HL-60/S4 treated with phorbol 12-myristate 13-acetate at 8.2 ng/mL for 4 days and 3 days (cell line): ENCODE results near the gene PANK1.
"Not testable (repeated sequence)": the region's sequence is repeated elsewhere in the genome, so short reads cannot be mapped to it uniquely, and the experiment has no call there.

Experiments
- in situ Hi-C: fragments of 300-500 bp; cut with MboI; formaldehyde crosslinking; loops from 2 replicates; pipeline ENCODE4 v1.15.0; 2022; ENCODE audit warnings: low sequenced_read_pairs

The PANK1 gene

DNA sequence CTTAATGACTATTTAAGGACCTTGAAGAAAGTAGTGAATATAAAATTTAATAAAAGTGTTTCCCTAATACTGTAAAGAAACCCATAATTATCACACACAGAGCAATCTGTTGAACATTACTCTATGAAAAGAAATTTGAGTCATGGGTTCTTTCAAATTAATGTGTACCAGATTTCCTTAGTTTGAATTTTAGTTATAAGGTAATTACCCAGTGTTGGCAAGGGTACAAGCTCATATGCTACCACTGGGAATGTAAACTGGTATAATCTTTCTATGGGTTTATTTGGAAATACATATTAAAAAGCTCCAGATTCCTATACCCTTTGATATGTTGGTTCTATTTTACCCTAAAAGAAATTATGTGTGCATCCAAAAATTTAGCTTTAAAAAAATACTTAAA, 22.9 kb downstream of the PANK1 start:
- in situ Hi-C loops, result no loop called here

DNA sequence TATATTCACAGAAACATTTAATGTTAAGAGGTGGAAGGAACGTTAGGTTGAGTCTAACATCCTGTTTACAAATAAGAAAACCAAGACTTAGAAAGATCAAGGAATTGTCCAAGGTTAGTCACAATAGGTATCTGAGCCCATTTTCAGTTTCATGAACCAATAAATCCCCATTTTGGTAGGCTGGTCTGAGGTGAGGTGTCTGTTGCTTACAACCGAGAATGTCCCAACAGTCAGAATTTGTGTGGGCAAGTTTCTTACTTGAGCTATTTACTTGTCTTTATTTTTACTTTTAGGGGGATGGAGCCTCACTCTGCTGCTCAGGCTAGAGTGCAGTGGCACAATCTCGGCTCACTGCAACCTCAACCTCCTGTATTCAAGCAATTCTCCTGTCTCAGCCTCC, 23.6 kb downstream of the PANK1 start:
- in situ Hi-C loops, result no loop called here

DNA sequence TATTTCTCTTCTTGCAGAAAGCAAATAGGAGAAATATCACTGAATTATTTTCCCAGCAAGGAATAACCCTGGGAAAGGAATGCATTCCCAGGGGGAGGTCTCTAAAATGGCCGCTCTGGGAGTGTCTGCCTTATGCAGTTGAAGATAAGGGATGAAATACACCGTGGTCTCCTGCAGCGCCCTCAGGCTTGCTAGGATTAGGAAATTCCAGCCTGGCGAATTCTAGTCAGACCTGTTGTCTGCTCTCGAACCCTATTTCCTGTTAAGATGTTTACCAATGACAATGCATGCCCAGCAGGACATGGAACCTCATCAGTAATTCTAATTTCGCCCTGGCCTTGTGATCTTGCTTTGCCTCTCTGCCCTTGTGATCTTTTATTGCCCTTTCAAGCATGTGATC, 24.7 kb downstream of the PANK1 start:
- in situ Hi-C loops, result not testable (repeated sequence)

DNA sequence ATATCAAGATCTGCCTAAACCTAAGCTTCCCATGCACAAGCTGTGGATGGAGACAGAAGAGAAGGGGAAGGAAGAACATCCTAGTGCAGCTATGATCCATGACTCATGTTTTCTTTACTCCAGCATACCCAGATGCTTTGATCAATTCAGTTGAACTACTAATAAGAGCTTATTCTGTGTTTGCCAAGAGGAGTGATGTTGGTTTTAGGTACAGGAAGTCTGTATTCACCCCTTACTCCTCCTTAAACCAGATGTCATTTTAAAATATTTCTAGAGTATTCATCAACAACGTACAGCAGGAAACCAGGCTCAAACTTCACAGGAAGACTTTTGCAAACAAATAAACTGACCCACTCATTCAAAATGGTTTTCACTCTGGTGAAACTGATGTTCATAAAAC, 29.2 kb downstream of the PANK1 start:
- in situ Hi-C loops, result no loop called here

DNA sequence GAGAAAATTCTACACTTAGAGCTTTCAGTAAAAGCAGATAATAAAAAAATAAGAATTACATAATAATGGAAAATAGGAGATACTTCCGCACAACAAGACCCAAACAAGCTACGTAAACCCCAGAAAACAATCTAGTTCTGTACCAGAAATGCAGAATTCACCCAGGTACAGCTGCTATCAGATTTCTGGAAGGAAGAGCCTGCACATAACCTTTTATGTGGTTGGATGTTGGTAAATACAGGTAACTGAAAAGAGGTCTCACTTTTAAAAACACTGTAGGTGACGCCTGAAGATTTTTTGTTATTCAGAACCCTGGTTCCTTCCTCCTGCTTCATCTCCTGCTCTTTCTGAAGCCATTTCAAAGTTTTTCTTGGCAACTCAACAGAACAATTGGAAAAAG, 29.9 kb downstream of the PANK1 start:
- in situ Hi-C loops, result no loop called here

DNA sequence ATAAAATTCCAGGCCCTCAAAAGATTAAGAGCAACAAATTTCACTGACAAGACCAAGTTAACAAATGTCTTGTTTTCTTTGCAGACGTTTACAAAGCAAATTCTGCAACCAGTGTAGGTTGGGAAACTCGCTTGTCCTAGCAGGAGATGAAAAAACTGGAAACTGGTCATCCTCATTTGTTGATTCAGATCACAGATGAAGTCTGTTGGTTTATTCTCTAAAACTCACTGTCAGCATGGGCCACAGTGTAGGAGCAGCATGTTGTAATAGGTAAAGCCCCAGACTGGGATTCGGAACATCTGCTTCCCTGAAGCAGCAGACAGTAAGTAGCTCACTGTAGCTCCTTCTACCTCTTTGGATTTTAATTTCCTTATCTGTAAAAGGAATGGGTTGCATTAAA, 31.5 kb downstream of the PANK1 start:
- in situ Hi-C loops, result no loop called here

DNA sequence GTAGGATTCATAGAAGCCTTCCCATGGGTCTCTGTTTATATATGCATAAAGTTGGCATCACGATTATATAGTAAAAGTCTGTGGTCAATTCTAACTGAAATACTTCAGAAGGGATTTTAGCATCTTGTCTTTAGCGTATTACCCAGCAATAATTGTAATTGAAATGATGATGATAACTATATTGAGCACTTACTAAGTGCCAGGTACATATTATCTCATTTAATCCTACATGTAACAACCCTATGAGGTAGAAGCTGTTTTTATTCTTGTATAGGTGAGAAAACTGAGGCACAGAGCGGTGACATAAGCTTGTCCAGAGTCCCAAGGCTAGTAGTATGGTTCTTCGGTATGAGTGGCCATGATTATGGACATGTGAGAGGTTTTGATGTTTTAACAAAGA, 33.8 kb downstream of the PANK1 start:
- in situ Hi-C loops, result no loop called here

DNA sequence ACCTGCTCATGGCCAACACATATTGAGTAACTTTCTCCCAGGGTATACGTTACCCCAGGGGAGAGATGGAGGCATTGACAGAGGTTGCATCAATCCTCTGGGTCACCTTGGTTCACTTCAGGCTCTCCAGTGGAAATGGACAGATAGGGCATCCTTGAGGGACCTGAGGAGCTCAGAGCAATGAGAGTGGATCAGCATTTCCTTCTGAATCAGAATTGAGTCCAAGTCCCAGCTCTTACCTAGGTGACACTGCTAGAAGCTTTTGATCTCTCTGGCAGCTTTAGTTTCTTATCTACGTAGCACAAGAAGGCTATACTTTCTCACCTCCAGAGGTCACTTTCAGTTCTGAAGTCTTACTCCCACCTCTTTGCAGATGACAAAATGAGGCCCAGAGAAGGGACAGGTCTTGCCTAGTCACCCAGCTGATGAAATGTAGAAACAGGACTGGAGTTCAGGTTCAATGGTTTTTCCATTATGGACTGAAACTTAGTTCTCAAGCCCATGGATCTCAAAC, 35.2 kb downstream of the PANK1 start:
- in situ Hi-C loops, result no loop called here

DNA sequence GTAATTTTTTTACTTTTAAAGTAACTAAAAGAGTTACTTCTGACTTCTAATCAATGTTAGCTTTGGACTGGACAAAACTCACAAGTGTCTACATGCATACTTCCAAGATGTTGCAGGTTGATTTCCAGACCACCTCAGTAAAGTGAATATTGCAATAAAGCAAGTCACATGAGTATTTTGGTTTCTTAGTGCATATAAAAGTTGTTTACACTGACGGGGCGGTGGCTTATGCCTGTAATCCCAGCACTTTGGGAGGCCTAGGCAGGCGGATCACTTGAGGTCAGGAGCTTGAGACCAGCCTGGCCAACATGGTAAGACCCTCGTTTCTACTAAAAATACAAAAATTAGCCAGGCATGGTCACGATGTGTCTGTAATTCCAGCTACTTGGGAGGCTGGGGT, 40.8 kb downstream of the PANK1 start:
- in situ Hi-C loops, result no loop called here

DNA sequence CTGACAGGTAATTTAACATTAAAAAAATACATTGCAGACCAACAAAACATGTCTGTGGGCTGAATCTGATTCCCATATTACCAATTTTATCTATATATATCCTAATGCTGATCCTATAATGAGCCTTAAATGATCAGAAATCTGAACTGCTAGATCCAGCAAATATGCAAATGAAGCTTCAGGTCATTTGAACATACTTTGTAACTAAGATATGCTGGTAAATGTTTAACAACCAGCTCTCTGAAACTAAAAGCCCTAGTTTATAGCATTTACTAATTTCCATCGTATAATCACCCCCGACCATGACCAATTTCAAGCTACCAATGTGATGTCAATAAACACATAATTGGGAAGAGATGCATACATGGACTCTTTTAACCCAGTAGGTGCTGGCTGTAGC, 42.1 kb downstream of the PANK1 start:
- in situ Hi-C loops, result no loop called here

DNA sequence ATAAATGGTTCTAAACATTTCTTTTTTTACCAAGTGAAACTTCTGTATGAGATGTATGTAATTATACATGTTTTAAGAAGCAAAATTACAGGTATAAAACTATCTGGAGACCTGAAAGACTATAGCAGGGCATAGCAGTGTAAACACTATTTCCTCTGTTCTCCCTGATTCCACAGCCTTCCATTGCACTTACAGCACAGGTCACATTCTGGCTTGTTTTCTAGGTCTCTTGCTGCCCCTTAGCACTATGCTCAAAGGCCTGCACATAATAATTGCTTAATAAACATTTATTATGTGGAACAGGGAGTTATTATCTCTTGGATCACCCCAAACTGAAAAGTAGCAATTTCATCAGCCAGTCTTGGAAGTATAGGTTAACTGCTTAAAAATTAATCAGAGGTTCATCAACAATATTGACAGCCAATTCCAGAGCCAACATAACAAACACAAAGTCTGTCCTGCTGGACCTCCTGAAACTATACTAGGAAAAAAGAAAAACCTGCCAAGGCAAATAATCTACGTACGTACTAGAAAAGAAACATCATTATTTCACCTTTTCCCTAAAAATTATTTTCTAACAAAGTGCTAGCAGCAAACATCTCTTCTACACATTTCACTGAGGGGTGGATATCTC, 43.2 kb downstream of the PANK1 start:
- in situ Hi-C loops, result no loop called here

DNA sequence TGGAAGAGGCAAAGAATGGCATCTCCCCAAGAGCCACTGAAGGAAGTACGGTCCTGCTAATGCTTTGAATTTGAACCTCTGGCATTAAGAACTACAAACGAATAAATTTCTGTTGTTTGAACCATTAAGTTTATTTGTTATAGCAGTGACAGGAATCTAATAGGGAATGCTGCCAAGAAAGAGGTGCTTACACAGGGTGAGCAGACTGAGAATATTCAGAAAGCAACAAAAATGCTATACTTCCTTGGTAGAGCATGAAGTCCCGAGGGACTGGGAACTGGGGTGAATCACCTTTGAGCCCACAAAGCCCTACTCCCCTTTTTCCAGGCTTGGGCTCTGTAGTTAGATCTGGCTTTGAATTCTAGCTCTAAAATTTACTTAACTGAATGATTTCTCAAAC, 45.0 kb downstream of the PANK1 start:
- in situ Hi-C loops, result no loop called here

DNA sequence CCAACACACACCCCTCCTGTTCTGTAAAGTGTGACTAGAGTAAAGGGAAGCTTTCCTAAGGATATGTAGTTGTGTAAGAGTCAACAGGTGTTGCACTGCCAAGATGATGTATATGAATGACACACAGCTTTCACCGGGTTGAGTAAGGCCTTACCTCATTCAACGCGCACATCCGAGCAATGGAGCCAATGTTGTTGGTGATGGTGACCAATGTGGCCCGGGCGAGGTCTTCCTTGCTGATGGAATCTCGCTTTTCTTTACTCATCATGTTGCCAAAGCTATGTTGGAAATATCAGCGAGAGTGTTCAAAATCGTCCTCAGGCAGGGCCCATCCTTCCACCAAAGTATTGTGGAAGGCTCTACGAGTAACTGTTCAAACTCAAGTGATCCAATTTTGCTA, 52.0 kb downstream of the PANK1 start:
- in situ Hi-C loops, result no loop called here

DNA sequence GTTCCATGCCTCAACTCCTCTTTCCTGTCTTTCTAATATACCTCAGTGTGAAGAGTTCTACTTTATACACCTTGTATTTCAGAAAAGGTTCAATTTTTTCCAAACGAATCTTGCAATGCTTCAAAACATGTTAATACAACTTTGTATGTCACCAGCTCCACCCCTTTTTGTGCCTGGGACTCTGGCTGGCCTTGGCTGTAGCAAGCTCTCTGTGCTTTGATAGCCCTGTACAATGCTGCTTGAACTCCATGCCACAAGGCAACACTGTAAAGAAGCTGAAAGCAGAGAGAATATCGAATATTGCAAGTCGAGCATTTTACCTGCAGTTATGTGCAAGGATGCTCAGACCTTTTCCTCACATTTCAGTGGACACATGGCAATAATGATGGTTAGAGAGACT, 52.5 kb downstream of the PANK1 start:
- in situ Hi-C loops, result no loop called here

DNA sequence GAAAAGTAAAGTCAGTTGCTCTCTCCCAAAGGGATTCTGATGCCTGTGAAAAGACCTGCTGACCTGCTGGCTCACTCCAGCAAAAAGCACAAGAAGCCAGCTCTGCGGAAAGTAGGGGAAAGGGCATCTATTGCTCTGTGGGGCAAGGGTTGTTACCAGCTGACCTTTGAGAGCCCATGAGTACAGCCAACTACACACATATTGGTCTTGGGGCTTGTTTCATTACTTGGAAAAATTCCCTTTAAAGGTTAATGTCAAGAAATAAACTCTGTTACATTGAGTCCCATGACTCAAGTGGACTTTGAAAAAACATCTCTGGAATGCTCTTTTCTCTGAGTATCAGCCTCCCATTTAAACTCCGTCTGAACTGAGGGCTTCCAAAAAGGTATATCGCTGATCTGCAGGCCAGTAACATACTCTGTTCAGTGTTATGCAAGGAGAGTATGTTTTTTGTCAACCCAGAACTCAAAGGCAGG, 53.2 kb downstream of the PANK1 start:
- in situ Hi-C loops, result no loop called here

DNA sequence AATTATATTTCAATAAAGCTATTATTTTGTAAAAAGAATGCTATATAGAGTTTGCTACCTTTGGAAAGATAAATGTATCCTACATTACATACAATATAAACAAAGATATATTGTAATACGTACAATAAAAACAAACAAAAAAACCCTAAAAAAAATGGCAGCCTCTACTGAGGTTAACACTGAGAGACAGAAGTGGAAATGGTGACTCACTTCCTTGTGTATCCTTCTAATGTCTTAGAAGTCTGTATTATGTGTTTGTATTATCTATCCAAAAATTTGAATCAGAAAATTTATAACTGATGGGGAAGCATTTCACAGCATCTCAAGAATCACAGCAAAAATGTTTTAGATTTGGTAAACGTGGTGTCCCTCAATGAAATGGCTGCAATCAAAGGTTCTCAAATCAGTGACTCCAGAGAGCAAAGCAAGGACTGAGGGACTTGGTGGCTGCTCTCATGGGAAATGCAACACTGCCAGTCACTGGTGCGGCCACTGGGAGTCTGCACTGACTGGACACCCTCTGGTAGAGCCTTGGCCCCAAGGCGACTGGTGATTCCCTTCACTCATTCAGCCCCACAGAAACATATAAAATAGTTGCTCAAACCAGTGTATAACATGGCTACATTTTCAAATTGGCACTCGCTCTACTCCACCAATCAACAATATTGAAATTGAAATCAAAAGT, 53.8 kb downstream of the PANK1 start:
- in situ Hi-C loops, result no loop called here

DNA sequence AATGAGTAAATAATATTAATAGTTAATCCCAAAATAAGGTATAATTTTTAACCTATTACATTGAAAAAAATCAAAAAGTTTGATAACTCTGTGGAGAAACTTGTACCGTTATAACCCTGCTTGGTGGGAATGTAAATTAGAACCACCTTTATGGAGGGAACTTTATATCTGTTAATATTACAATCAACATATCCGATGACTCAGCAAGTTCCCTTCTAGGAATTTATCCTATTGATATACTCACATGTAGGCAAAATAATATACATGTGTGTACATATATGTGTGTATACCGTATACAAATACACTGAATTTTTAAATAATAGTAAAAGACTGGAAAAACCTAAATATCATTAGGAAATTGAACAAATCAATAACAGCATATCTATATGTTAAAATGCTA, 54.7 kb downstream of the PANK1 start:
- in situ Hi-C loops, result no loop called here

DNA sequence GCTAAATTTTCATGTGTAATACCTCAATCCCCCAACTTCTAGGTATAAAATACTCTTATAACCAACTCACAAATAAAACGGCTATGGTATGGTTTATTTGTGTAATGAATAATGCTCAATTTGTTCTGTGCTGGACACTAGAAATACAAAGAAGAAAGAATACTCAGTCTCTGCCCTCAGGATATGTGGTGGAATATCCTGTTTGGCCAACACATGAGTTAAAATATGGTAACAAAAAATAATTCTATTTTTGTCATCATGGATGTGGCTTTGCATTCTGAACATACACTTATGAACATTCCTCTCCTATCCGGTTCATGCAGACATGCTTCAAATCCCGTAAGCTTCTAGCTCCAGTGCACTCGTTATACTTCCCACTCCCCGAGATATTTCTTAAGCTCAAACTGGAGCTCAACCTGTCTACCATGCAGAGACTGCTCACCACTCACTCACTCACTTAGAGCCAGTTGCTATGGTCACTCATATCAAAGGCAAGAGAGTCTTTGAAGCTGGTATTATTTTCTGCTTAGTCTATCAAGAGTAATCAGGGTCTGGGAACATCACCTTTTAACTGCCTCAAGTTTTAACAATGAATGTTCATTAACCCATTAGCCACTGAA, 55.8 kb downstream of the PANK1 start:
- in situ Hi-C loops, result no loop called here

DNA sequence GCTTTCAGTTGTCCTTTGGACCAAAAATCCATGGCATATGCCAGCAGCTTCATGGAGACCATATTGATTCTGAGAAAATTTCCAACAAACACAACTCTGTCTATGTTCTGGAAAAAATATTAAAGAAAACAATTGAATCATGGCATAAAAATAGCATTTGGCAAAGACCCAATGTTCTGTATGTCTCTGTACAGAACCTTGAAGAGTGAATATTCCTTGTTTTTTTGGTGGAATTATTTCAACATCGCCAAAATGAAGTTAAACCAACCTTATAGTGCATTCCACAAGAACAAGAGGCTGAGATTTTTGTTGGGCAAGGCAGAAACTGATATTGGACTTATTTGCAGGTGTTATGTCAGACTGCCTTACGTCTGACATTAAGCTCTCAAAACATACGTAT, 56.4 kb downstream of the PANK1 start:
- in situ Hi-C loops, result no loop called here

DNA sequence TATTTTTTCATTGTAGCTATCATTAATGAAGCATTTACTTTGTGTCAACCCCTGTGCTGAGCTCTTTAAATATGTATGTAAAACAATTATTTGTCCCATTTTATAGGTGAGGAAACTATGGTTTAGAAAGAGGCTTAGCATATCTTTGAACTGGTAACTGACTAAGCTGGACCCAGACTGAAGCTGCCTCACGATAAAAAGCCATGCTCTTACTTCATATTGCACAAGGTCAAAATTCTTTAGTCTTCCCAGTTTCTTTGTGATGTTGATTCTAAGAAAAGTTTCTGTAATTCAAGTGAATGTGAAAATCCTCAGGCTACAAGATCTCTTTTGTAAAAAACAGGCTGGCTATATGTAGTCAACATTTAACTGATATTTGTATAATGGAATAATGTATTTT, 63.0 kb downstream of the PANK1 start:
- in situ Hi-C loops, result no loop called here

DNA sequence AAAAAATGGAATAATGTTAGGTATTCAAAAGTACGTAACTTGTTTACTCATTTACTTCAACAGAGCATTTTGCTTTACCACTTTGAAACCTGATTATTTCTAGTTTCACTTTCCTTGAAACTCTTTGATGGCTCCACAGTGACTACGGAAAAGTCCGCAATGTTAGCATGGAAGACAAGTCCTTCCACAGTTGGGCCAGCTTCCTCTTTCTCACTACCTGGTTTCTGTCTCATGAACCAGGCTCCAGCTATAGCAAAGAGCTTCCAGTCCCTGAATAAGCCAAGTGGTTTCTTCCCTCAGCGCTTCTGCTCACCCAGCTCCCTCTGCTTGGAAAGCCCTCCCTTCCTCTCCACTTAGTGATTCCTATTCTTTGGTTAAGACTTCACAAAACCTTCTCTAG, 64.8 kb downstream of the PANK1 start:
- in situ Hi-C loops, result no loop called here

DNA sequence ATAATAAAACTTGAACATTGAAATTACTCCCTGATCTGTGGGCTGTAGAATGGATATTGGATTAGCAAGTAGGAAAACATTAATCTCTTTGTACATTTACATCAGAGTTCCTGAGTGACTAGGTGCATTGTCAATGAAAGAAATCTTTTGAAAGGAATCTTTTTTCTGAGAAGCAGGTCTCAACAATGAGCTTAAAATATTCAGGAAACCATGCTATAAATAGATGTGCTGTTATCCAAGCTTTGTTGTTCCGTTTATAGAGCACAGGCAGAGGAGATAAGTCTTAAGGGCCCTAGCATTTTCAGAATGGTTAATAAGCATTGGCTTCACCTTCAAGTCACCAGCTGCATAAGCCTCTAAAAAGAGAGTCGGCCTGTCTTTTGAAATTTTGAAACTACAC, 68.3 kb downstream of the PANK1 start:
- in situ Hi-C loops, result no loop called here
